Measurements from ENCODE around the gene THRAP3. TPM values are rescaled to one million over a fixed set of nuclear protein-coding genes. Genes with fewer than 3 reads are reported as not detected.

Gene THRAP3
- polyA plus RNA-seq, 1 experiment, result 76.0 TPM

- H3K9me3 ChIP-seq (ENCODE audit: control insufficient read depth, insufficient read depth, low read length), result peaks cover 3% of the 10 kb centered on the region; the same call in 1 of the 2 replicates
- no peak overlapping the region for H3K4me3 ChIP-seq (ENCODE audit: low read depth, low read length)
- TF ChIP-seq CTCF (IDR thresholded peaks at IDR 0.05; ENCODE audit: low read depth, low read length), result no peak
- DNase-seq (ENCODE audit: low read depth, low spot score), result no peak
- H3K27me3 ChIP-seq (ENCODE audit: control insufficient read depth, insufficient read depth, low read length), result no peaks in the 10 kb centered on the region
- CTCF ChIA-PET, result interaction anchor here (0.6 to 1.1 kb wide), 3 partner anchors 12 to 66 kb away, joined by 3 to 9 read pairs (median 3); no protein-coding TSS in a partner anchor
- H3K27ac ChIP-seq (ENCODE audit: low read depth, low read length), result no peak overlapping the region
- POLR2A ChIA-PET, result interaction anchor here (0.6 to 1.4 kb wide), 4 partner anchors 12 to 50 kb away, joined by 3 to 7 read pairs (median 4); partner anchors contain the start of genes THRAP3 and TRAPPC3
These were observed 24.1 kb upstream of the THRAP3 start for GRCh38 chr1:36199934-36200741.

DNA sequence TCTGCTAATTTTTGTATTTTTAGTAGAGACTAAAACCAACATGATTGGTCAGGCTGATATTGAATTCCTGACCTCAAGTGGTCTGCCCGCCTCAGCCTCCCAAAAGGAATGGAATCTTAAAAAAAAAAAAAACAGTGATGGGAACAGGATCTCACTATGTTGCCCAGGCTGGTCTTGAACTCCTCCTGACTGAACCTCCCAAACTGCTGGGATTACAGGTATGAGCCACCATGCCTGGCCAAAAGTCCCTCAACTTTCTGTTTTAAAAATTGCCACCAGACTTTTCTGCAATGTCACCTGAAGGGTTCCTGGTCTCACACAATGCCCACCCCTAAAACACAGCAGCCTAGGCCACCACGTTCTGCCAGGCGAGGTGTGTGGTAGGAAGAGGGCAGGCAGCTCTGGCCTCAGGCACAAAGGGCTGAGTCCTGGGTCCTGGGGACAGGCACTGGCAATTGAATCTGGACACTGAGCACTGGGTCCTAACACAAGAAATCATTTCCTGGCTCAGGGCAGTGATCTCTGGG is 21.2 kb upstream of the THRAP3 start:
- TF ChIP-seq CTCF (IDR thresholded peaks at IDR 0.05; ENCODE audit: low read depth, low read length), result no peak
- H3K9me3 ChIP-seq (ENCODE audit: control insufficient read depth, insufficient read depth, low read length), result no peaks in the 10 kb centered on the region; the same call in 1 of the 2 replicates
- no peak overlapping the region for H3K27ac ChIP-seq (ENCODE audit: low read depth, low read length)
- DNase-seq (ENCODE audit: low read depth, low spot score), result no peak
- H3K27me3 ChIP-seq (ENCODE audit: control insufficient read depth, insufficient read depth, low read length), result no peaks in the 10 kb centered on the region
- no peak overlapping the region for H3K4me3 ChIP-seq (ENCODE audit: low read depth, low read length)
- CTCF ChIA-PET, result no interaction called here
- POLR2A ChIA-PET, result no interaction called here

GRCh38 chr1:36203554-36204346 is 20.5 kb upstream of the THRAP3 start:
- POLR2A ChIA-PET, result interaction anchor here (0.6 kb wide), 1 partner anchor 16 kb away, joined by 7 read pairs; no protein-coding TSS in a partner anchor

DNA sequence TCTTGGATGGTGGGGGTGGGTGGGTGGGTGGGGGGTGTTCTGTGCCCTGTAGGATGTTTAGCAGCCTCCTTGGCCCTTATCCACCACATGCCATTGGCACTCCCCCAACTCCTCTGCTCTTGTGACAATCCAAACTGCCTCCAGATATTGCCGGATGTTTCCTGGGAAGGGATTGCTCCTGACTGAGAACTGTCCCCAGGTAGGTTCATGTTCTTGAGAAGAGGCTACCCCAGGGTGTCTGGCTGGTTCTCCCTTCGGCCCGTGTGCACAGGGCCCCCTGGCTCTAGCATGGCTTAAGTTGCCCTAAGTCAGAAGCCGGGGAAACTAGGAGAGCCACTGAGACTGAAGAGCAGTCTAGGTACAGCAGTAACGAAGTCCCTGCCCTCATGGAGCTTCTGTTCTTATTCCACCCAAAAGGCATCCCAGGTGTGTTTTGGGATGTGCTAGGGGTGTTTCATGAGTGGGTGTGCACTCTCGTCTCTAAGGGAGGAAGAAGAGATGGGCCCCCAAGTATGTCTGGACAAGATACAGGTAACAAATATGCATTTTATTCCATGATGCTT is 19.8 kb upstream of the THRAP3 start:
- TF ChIP-seq CTCF (IDR thresholded peaks at IDR 0.05; ENCODE audit: low read depth, low read length), result no peak
- no peak overlapping the region for H3K4me3 ChIP-seq (ENCODE audit: low read depth, low read length)
- ChIA-PET CTCF (interaction anchor here (1.1 kb wide), 1 partner anchor 16 kb away, joined by 4 read pairs; no protein-coding TSS in a partner anchor), POLR2A (interaction anchor here (0.6 kb wide), 1 partner anchor 17 kb away, joined by 7 read pairs; no protein-coding TSS in a partner anchor)
- no peaks in the 10 kb centered on the region for H3K27me3 ChIP-seq (ENCODE audit: control insufficient read depth, insufficient read depth, low read length)
- DNase-seq (ENCODE audit: low read depth, low spot score), result no peak
- H3K9me3 ChIP-seq (ENCODE audit: control insufficient read depth, insufficient read depth, low read length), result no peaks in the 10 kb centered on the region; the same call in 1 of the 2 replicates
- peak overlapping the region; percentile 2 for H3K27ac ChIP-seq (ENCODE audit: low read depth, low read length)

More at GRCh38 chr1:36203554-36204346, 20.5 kb upstream of the THRAP3 start:
- Histone ChIP-seq H3K4me3 (ENCODE audit: low read depth, low read length) (no peak overlapping the region), H3K27ac (ENCODE audit: low read depth, low read length) (no peak overlapping the region), H3K9me3 (ENCODE audit: control insufficient read depth, insufficient read depth, low read length) (no peaks in the 10 kb centered on the region; the same call in 1 of the 2 replicates), H3K27me3 (ENCODE audit: control insufficient read depth, insufficient read depth, low read length) (no peaks in the 10 kb centered on the region)
- no peak for DNase-seq (ENCODE audit: low read depth, low spot score)
- CTCF ChIA-PET, result interaction anchor here (1.1 kb wide), 1 partner anchor 16 kb away, joined by 4 read pairs; no protein-coding TSS in a partner anchor
- TF ChIP-seq CTCF (IDR thresholded peaks at IDR 0.05; ENCODE audit: low read depth, low read length), result no peak
